SK-N-SH treated with all-trans-retinoic acid at 6 μM for 48 hours (cell line): ENCODE measurements around the gene UBN2.
"Not testable (repeated sequence)": the region's sequence is repeated elsewhere in the genome, so short reads cannot be mapped to it uniquely, and the experiment has no call there.

Experiments
- ATAC-seq: fragments of 200-7000 bp; cut with Tn5 transposase; 3 replicates; pipeline ENCODE4 v1.9.1; 2020; ENCODE audit warnings: mild to moderate bottlenecking, moderate library complexity
- BACH2 ChIP-seq: fragments of 250-450 bp; sonication (Bioruptor Pico); IDR thresholded peaks from 2 replicates; pipeline ENCODE4 v1.9.0; 2021; ENCODE audit warnings: mild to moderate bottlenecking, borderline replicate concordance
- CREB5 ChIP-seq: fragments of 250-450 bp; sonication (Bioruptor Pico); IDR thresholded peaks from 2 replicates; pipeline ENCODE4 v1.5.1; 2020; ENCODE audit warnings: low read depth, mild to moderate bottlenecking, moderate library complexity
- CSDC2 ChIP-seq: fragments of 250-450 bp; sonication (Bioruptor Pico); IDR thresholded peaks from 2 replicates; pipeline ENCODE4 v1.5.0; 2020; ENCODE audit warnings: mild to moderate bottlenecking, moderate library complexity
- CSRNP3 ChIP-seq: fragments of 250-450 bp; sonication (Bioruptor Pico); IDR thresholded peaks from 2 replicates; pipeline ENCODE4 v1.5.1; 2021; ENCODE audit warnings: mild to moderate bottlenecking, moderate library complexity
- ESRRG ChIP-seq: fragments of 250-450 bp; sonication (Bioruptor Pico); IDR thresholded peaks from 2 replicates; pipeline ENCODE4 v1.6.1; 2021; ENCODE audit warnings: mild to moderate bottlenecking
- GLIS3 ChIP-seq: fragments of 250-450 bp; sonication (Bioruptor Pico); IDR thresholded peaks from 2 replicates; pipeline ENCODE4 v1.5.0; 2020; ENCODE audit warnings: mild to moderate bottlenecking, moderate library complexity
- ISL1 ChIP-seq: fragments of 250-450 bp; sonication (Bioruptor Pico); IDR thresholded peaks from 2 replicates; pipeline ENCODE4 v2.1.2; 2022; ENCODE audit warnings: mild to moderate bottlenecking, moderate library complexity
- OSR1 ChIP-seq: fragments of 250-450 bp; sonication (Bioruptor Pico); IDR thresholded peaks from 2 replicates; pipeline ENCODE4 v1.8.0; 2022; ENCODE audit warnings: moderate library complexity, mild to moderate bottlenecking, inconsistent platforms
- PATZ1 ChIP-seq: fragments of 250-450 bp; sonication (Bioruptor Pico); IDR thresholded peaks from 2 replicates; pipeline ENCODE4 v1.8.0; 2020; ENCODE audit warnings: mild to moderate bottlenecking, moderate library complexity, borderline replicate concordance
- POU6F1 ChIP-seq: fragments of 250-450 bp; sonication (Bioruptor Pico); IDR thresholded peaks from 2 replicates; pipeline ENCODE4 v1.8.0; 2021; ENCODE audit warnings: low read depth, mild to moderate bottlenecking, moderate library complexity, borderline replicate concordance
- PPARA ChIP-seq: fragments of 250-450 bp; sonication (Bioruptor Pico); IDR thresholded peaks from 2 replicates; pipeline ENCODE4 v1.5.0; 2020; ENCODE audit warnings: mild to moderate bottlenecking, borderline replicate concordance
- RARB ChIP-seq: fragments of 250-450 bp; sonication (Bioruptor Pico); IDR thresholded peaks from 2 replicates; pipeline ENCODE4 v1.8.0; 2021; ENCODE audit warnings: mild to moderate bottlenecking, moderate library complexity
- SNAI2 ChIP-seq: fragments of 250-450 bp; sonication (Bioruptor Pico); IDR thresholded peaks from 2 replicates; pipeline ENCODE4 v1.5.0; 2020; ENCODE audit warnings: mild to moderate bottlenecking, moderate library complexity
- TCF4 ChIP-seq: fragments of 250-450 bp; sonication (Bioruptor Pico); IDR thresholded peaks from 2 replicates; pipeline ENCODE4 v1.8.0; 2021; ENCODE audit warnings: mild to moderate bottlenecking, moderate library complexity, borderline replicate concordance
- TOX ChIP-seq: fragments of 250-450 bp; sonication (Bioruptor Pico); IDR thresholded peaks from 2 replicates; pipeline ENCODE4 v1.8.0; 2021; ENCODE audit warnings: mild to moderate bottlenecking, moderate library complexity, borderline replicate concordance
- TSHZ2 ChIP-seq: fragments of 250-450 bp; sonication (Bioruptor Pico); IDR thresholded peaks from 2 replicates; pipeline ENCODE4 v1.5.0; 2020; ENCODE audit warnings: mild to moderate bottlenecking, moderate library complexity
- ZC3H10 ChIP-seq: fragments of 250-450 bp; sonication (Bioruptor Pico); IDR thresholded peaks from 2 replicates; pipeline ENCODE4 v1.5.1; 2021; ENCODE audit warnings: mild to moderate bottlenecking, moderate library complexity
- ZFP3 ChIP-seq: fragments of 250-450 bp; sonication (Bioruptor Pico); IDR thresholded peaks from 2 replicates; pipeline ENCODE4 v1.5.0; 2020; ENCODE audit warnings: mild to moderate bottlenecking, moderate library complexity
- ZNF565 ChIP-seq: fragments of 450-650 bp; formaldehyde crosslinking; conservative IDR thresholded peaks from 2 replicates; pipeline ENCODE4 v1.5.0; 2020; ENCODE audit warnings: low read depth, mild to moderate bottlenecking, moderate library complexity
- ZNF70 ChIP-seq: fragments of 450-650 bp; formaldehyde crosslinking; IDR thresholded peaks from 2 replicates; pipeline ENCODE4 v1.5.0; 2020; ENCODE audit warnings: mild to moderate bottlenecking, moderate library complexity
- ZNF8 ChIP-seq: fragments of 450-650 bp; formaldehyde crosslinking; IDR thresholded peaks from 2 replicates; pipeline ENCODE4 v1.5.0; 2020; ENCODE audit warnings: mild to moderate bottlenecking, moderate library complexity

UBN2 gene

GRCh38 chr7:139330333-139331030 is 99.4 kb downstream of the UBN2 start:
- TF ChIP-seq PPARA (no peak), BACH2 (CRISPR knock-in tag) (no peak), OSR1 (CRISPR knock-in tag) (no peak), PATZ1 (CRISPR knock-in tag) (no peak), ZC3H10 (CRISPR knock-in tag) (no peak), ZNF70 (CRISPR knock-in tag) (no peak), ISL1 (no peak), ZFP3 (CRISPR knock-in tag) (no peak), TCF4 (CRISPR knock-in tag) (no peak)
- no peak for ATAC-seq

GRCh38 chr7:139332697-139333359 is 101.8 kb downstream of the UBN2 start:
- ATAC-seq: no peak
- TF ChIP-seq CSRNP3 (CRISPR knock-in tag) (no peak), BACH2 (CRISPR knock-in tag) (no peak), CSDC2 (no peak), SNAI2 (CRISPR knock-in tag) (no peak), OSR1 (CRISPR knock-in tag) (no peak), PPARA (no peak), TSHZ2 (CRISPR knock-in tag) (no peak), ZC3H10 (CRISPR knock-in tag) (no peak), ZNF8 (CRISPR knock-in tag) (no peak), TCF4 (CRISPR knock-in tag) (no peak), TOX (CRISPR knock-in tag) (no peak), ZNF565 (CRISPR knock-in tag) (no peak), ESRRG (CRISPR knock-in tag) (no peak), ISL1 (no peak), RARB (CRISPR knock-in tag) (no peak), CREB5 (no peak), ZFP3 (CRISPR knock-in tag) (no peak), GLIS3 (no peak), POU6F1 (CRISPR knock-in tag) (no peak), ZNF70 (CRISPR knock-in tag) (no peak)

- not testable (repeated sequence) for ATAC-seq
Measured at GRCh38 chr7:139333443-139333842, 102.4 kb downstream of the UBN2 start.
